A549 (cell line): ENCODE measurements around the gene DIPK1B. TPM values are rescaled to one million over a fixed set of nuclear protein-coding genes. Genes with fewer than 3 reads are reported as not detected.

ENCODE experiments used
- ATAC-seq, 2 experiments: fragments of 200-7000 bp in 1 of 2; fragments of >200 bp in 1 of 2; cut with Nextera tagmentation in 1 of 2; cut with Tn5 transposase in 1 of 2; 3 replicates each; pipeline versions ENCODE4 v1.8.0 to v1.9.1; 2018 to 2020; ENCODE audit warnings: mild to moderate bottlenecking in 1 of 2, moderate library complexity in 1 of 2
- CTCF ChIA-PET: fragments of 300-600 bp; sonication (Branson Sonifier 250); formaldehyde crosslinking; extraction: SDS; loops from one replicate; lab custom pipeline; 2021; ENCODE audit warnings: antibody characterized with exemption, inconsistent platforms; lab: Yijun Ruan, JAX
- POLR2A ChIA-PET: fragments of 350-600 bp; formaldehyde crosslinking; extraction: SDS; loops from one replicate; lab custom pipeline; 2021; ENCODE audit warnings: antibody characterized with exemption, inconsistent platforms; lab: Yijun Ruan, JAX
- DNase-seq, 2 experiments: peaks; one replicate each; pipeline versions ENCODE4 v3.0.0 to v3.0.0-alpha.2; 2011 to 2016; ENCODE audit warnings: low read depth in 1 of 2, low spot score in 1 of 2
- FAIRE-seq: peaks from 2 replicates; lab custom pipeline; 2011; peaks lifted over from hg19 to GRCh38; lab: Jason Lieb, UNC
- H3K27ac ChIP-seq, 2 experiments: fragments of >200 bp; sonication (Bioruptor Twin); formaldehyde crosslinking; 3 replicates each; pipeline ENCODE4 v1.5.1; 2016 to 2017
- H3K4me1 ChIP-seq: fragments of >200 bp; sonication (Bioruptor Twin); formaldehyde crosslinking; 3 replicates; pipeline ENCODE4 v1.6.1; 2016
- H3K4me2 ChIP-seq: fragments of >200 bp; sonication (Bioruptor Twin); formaldehyde crosslinking; 3 replicates; pipeline ENCODE4 v1.6.1; 2016
- H3K4me3 ChIP-seq: fragments of >200 bp; sonication (Bioruptor Twin); formaldehyde crosslinking; 3 replicates; pipeline ENCODE4 v1.5.1; 2016
- H3K9me3 ChIP-seq: fragments of >200 bp; sonication (Bioruptor Twin); formaldehyde crosslinking; 3 replicates; pipeline ENCODE4 v1.6.1; 2016
- BCL3 ChIP-seq: fragments of >200 bp; sonication (Bioruptor Twin); formaldehyde crosslinking; IDR thresholded peaks from 3 replicates; pipeline ENCODE4 v1.6.1; 2016
- E2F6 ChIP-seq: IDR thresholded peaks from 2 replicates; pipeline ENCODE4 v1.6.1; 2012; ENCODE audit warnings: low read depth, borderline replicate concordance
- EP300 ChIP-seq, 2 experiments: fragments of >200 bp; sonication (Bioruptor Twin); formaldehyde crosslinking; IDR thresholded peaks; 2 replicates in 1 of 2; 3 replicates in 1 of 2; pipeline ENCODE4 v1.6.1; 2016 to 2017
- GATA3 ChIP-seq: IDR thresholded peaks from 2 replicates; pipeline ENCODE4 v1.6.1; 2012; ENCODE audit warnings: borderline replicate concordance
- HOXA7 ChIP-seq: fragments of 250-450 bp; sonication (Bioruptor Pico); IDR thresholded peaks from 2 replicates; pipeline ENCODE4 v1.5.0; 2020; ENCODE audit warnings: mild to moderate bottlenecking, moderate library complexity
- HOXB5 ChIP-seq: fragments of 250-450 bp; sonication (Bioruptor Pico); IDR thresholded peaks from 2 replicates; pipeline ENCODE4 v1.5.0; 2020; ENCODE audit warnings: mild to moderate bottlenecking, moderate library complexity
- JUNB ChIP-seq: fragments of >200 bp; sonication (Bioruptor Twin); formaldehyde crosslinking; IDR thresholded peaks from 2 replicates; pipeline ENCODE4 v1.6.1; 2016
- KDM1A ChIP-seq: fragments of 200-600 bp; sonication (generic); IDR thresholded peaks from 2 replicates; pipeline ENCODE4 v1.6.1; 2016; ENCODE audit warnings: low read depth, mild to moderate bottlenecking
- MAFK ChIP-seq: fragments of 450-650 bp; IDR thresholded peaks from 2 replicates; pipeline ENCODE4 v1.6.1; 2014; ENCODE audit not compliant: partially characterized antibody
- MAZ ChIP-seq: fragments of 150-350 bp; IDR thresholded peaks from 2 replicates; pipeline ENCODE4 v1.6.1; 2014; ENCODE audit warnings: antibody characterized with exemption, low read depth, low read length, borderline replicate concordance
- POLR2A ChIP-seq: IDR thresholded peaks from 2 replicates; pipeline ENCODE4 v1.6.1; 2012; ENCODE audit warnings: mild to moderate bottlenecking, low read length
- RAD21 ChIP-seq, 2 experiments: fragments of >200 bp in 1 of 2; sonication (Bioruptor Twin) in 1 of 2; formaldehyde crosslinking in 1 of 2; IDR thresholded peaks in 1 of 2; conservative IDR thresholded peaks in 1 of 2; 2 replicates in 1 of 2; 3 replicates in 1 of 2; pipeline ENCODE4 v1.6.1; 2012 to 2018; ENCODE audit warnings: inconsistent platforms in 1 of 2
- RCOR1 ChIP-seq: fragments of 150-350 bp; IDR thresholded peaks from 2 replicates; pipeline ENCODE4 v1.6.1; 2014; ENCODE audit warnings: antibody characterized with exemption, low read length, low read depth
- RFX5 ChIP-seq: fragments of 450-650 bp; IDR thresholded peaks from 2 replicates; pipeline ENCODE4 v1.7.1; 2014; ENCODE audit warnings: antibody characterized with exemption, mild to moderate bottlenecking, moderate library complexity
- SREBF2 ChIP-seq: fragments of 450-650 bp; IDR thresholded peaks from 2 replicates; pipeline ENCODE4 v1.6.1; 2014; ENCODE audit warnings: mild to moderate bottlenecking, moderate library complexity
- ZFP36 ChIP-seq: fragments of 450-650 bp; IDR thresholded peaks from 2 replicates; pipeline ENCODE4 v1.6.1; 2014; ENCODE audit warnings: borderline replicate concordance; ENCODE audit not compliant: partially characterized antibody
- ZSCAN20 ChIP-seq: fragments of 250-450 bp; sonication (Bioruptor Pico); IDR thresholded peaks from 2 replicates; pipeline ENCODE4 v1.8.0; 2022; ENCODE audit warnings: mild to moderate bottlenecking, moderate library complexity
- WGBS: methylation state at CpG from one replicate; pipeline ENCODE4 v1.1.6; 2017; ENCODE audit errors: missing lambda C conversion rate; 5-methylcytosine and 5-hydroxymethylcytosine counted together
- polyA plus RNA-seq, 4 experiments: library from polyadenylated mRNA; depleted of rRNA in 3 of 4; stranded (reverse); fragments of >200 nt; fragmentation: RNase III in 1 of 4; extraction: RNeasy Plus Mini Kit Qiagen cat#74134 plus additional on column Dnase treatment in 1 of 4; gene quantifications; 2 replicates in 3 of 4; 3 replicates in 1 of 4; pipeline ENCODE4 v1.2.3, GENCODE V29; 2011 to 2017
- TF ChIP-seq, protein P1 (sequence below): fragments of 200-600 bp; sonication (generic); IDR thresholded peaks from 2 replicates; pipeline ENCODE4 v1.6.1; 2016; ENCODE audit warnings: antibody characterized with exemption, mild to moderate bottlenecking, moderate library complexity
- TF ChIP-seq, protein P2 (sequence below): fragments of 250-450 bp; sonication (Bioruptor Pico); IDR thresholded peaks from 2 replicates; pipeline ENCODE4 v1.5.0; 2021; ENCODE audit warnings: mild to moderate bottlenecking, moderate library complexity, borderline replicate concordance

The DIPK1B gene
- polyA plus RNA-seq, 2 of the 4 experiments (the other 2 are of a cell fraction) = 6.7 TPM

DNA sequence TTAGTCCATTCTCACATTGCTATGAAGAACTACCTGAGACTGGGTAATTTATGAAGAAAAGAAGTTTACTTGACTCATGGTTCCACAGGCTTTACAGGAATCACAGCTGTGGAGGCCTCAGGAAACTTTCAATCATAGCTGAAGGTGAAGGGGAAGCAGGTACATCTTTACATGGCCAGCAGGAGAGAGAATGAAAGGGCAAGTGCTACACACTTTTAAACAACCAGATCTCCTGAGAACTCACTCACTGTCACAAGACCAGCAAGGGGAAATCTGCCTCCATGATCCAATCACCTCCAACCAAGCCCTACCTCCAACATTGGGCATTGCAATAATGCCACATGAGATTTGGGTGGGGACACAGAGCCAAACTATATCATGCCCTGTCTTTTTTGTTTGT lies 39.4 kb downstream of the DIPK1B start:
- CTCF ChIA-PET = interaction anchor here (0.8 to 11.9 kb wide), 3 partner anchors 8 to 24 kb away, joined by 3 to 79 read pairs (median 7); partner anchors contain the start of gene LCN8
- POLR2A ChIA-PET = no interaction called here
- peaks cover 13% of the 10 kb centered on the region for H3K9me3 ChIP-seq
- H3K4me3 ChIP-seq = no peak overlapping the region
- TF ChIP-seq EP300 (IDR thresholded peaks at IDR 0.05) = no peak
- no peak for TF ChIP-seq E2F6
- no peak for TF ChIP-seq RAD21 (conservative IDR thresholded peaks at IDR 0.05 in 1 of 2, IDR thresholded peaks at IDR 0.05 in 1 of 2)
- TF ChIP-seq SREBF2 = no peak
- no peak for TF ChIP-seq BCL3
- no peak for TF ChIP-seq RFX5
- TF ChIP-seq MAZ = no peak
- no peak for TF ChIP-seq ZFP36
- H3K4me2 ChIP-seq = no peak overlapping the region
- FAIRE-seq = no peak
- no peak for ATAC-seq
- no peaks in the 10 kb centered on the region for H3K4me1 ChIP-seq
- no peak overlapping the region for H3K27ac ChIP-seq
- DNase-seq = no peak

DNA sequence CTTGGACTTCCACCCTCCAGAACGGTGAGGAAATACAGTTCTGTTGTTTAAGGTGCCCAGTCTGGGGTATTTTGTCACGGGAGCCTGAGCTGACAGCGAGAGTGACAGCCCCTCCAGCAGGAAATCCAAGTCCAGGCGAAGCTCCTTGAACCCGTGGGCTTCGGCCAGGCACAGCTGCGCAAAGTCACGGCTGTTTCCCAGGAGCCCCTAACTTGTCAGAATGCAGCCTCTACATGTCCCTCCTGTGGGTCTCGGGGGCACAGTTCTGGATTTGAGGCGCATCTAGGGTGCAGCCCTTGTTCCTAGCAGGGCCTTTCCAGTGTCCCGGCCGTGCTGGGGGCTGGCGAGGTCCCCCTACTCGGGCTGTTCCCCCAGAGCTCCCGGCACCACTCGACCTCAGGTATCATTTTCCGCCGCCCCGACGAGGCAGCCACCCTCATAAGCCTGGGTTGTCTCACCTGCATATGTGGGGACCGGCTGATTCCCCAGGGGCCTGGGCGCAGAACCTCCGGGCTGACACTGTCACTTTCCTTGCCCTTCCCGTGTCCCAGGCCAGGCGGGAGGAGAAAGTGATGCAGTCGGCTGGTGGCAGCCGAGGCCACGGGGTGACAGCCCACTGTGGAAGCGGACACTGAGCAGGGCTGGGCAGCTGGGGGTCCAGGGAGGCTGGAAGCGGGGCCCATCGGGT lies 41.1 kb downstream of the DIPK1B start:
- no peak for ATAC-seq
- no peak for FAIRE-seq

More for the DNA sequence above, 41.1 kb downstream of the DIPK1B start:
- no peak for TF ChIP-seq HOXA7 (CRISPR knock-in tag)
- TF ChIP-seq JUNB = no peak
- TF ChIP-seq GATA3 = no peak
- TF ChIP-seq, protein P1, sequence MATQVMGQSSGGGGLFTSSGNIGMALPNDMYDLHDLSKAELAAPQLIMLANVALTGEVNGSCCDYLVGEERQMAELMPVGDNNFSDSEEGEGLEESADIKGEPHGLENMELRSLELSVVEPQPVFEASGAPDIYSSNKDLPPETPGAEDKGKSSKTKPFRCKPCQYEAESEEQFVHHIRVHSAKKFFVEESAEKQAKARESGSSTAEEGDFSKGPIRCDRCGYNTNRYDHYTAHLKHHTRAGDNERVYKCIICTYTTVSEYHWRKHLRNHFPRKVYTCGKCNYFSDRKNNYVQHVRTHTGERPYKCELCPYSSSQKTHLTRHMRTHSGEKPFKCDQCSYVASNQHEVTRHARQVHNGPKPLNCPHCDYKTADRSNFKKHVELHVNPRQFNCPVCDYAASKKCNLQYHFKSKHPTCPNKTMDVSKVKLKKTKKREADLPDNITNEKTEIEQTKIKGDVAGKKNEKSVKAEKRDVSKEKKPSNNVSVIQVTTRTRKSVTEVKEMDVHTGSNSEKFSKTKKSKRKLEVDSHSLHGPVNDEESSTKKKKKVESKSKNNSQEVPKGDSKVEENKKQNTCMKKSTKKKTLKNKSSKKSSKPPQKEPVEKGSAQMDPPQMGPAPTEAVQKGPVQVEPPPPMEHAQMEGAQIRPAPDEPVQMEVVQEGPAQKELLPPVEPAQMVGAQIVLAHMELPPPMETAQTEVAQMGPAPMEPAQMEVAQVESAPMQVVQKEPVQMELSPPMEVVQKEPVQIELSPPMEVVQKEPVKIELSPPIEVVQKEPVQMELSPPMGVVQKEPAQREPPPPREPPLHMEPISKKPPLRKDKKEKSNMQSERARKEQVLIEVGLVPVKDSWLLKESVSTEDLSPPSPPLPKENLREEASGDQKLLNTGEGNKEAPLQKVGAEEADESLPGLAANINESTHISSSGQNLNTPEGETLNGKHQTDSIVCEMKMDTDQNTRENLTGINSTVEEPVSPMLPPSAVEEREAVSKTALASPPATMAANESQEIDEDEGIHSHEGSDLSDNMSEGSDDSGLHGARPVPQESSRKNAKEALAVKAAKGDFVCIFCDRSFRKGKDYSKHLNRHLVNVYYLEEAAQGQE = no peak
- TF ChIP-seq POLR2A = no peak
- no peak for TF ChIP-seq RFX5
- TF ChIP-seq ZFP36 = no peak
- no peak for TF ChIP-seq RAD21 (conservative IDR thresholded peaks at IDR 0.05 in 1 of 2, IDR thresholded peaks at IDR 0.05 in 1 of 2)
- TF ChIP-seq KDM1A = no peak
- no peak for TF ChIP-seq RCOR1
- TF ChIP-seq, protein P2, sequence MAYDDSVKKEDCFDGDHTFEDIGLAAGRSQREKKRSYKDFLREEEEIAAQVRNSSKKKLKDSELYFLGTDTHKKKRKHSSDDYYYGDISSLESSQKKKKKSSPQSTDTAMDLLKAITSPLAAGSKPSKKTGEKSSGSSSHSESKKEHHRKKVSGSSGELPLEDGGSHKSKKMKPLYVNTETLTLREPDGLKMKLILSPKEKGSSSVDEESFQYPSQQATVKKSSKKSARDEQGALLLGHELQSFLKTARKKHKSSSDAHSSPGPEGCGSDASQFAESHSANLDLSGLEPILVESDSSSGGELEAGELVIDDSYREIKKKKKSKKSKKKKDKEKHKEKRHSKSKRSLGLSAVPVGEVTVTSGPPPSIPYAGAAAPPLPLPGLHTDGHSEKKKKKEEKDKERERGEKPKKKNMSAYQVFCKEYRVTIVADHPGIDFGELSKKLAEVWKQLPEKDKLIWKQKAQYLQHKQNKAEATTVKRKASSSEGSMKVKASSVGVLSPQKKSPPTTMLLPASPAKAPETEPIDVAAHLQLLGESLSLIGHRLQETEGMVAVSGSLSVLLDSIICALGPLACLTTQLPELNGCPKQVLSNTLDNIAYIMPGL (CRISPR knock-in tag) = no peak
- no peak for TF ChIP-seq MAFK
- no peak for TF ChIP-seq HOXB5 (CRISPR knock-in tag)
- TF ChIP-seq ZSCAN20 (CRISPR knock-in tag) = no peak
- Histone ChIP-seq H3K4me2 (no peak overlapping the region), H3K4me3 (no peak overlapping the region), H3K4me1 (no peaks in the 10 kb centered on the region), H3K9me3 (peaks cover 13% of the 10 kb centered on the region), H3K27ac (no peak overlapping the region)
- WGBS = 66% methylated on average over 16 of the region's 31 CpGs
- no peak for DNase-seq
- CTCF ChIA-PET = interaction anchor here (1.6 to 28.0 kb wide), 3 partner anchors 9 to 25 kb away, joined by 4 to 625 read pairs (median 13); partner anchors contain the start of gene TMEM141
- POLR2A ChIA-PET = no interaction called here
